Fibroblast of lung (primary cell): ENCODE measurements around the gene KRT16. TPM values are rescaled to one million over a fixed set of nuclear protein-coding genes. Genes with fewer than 3 reads are reported as not detected.
"Not testable (repeated sequence)": the region's sequence is repeated elsewhere in the genome, so short reads cannot be mapped to it uniquely, and the experiment has no call there.

Experiments used
- DNase-seq, 2 donors: peaks; one replicate each; pipeline versions ENCODE4 v3.0.0 to v3.0.0-alpha.2; 2010; ENCODE audit warnings: low read depth in 2 of 2
- H2AFZ ChIP-seq: 2 replicates; pipeline ENCODE4 v1.5.1; 2012; ENCODE audit warnings: low read length, control low read depth, inconsistent platforms
- H3K27ac ChIP-seq: 2 replicates; pipeline ENCODE4 v1.5.1; 2011; ENCODE audit warnings: low read length, control low read depth; ENCODE audit not compliant: insufficient read depth
- H3K27me3 ChIP-seq: 2 replicates; pipeline ENCODE4 v1.5.1; 2011; ENCODE audit warnings: mild to moderate bottlenecking, low read length; ENCODE audit not compliant: control insufficient read depth, insufficient read depth
- H3K36me3 ChIP-seq: 2 replicates; pipeline ENCODE4 v1.5.1; 2011; ENCODE audit warnings: low read length; ENCODE audit not compliant: control insufficient read depth, insufficient read depth
- H3K4me1 ChIP-seq: 2 replicates; pipeline ENCODE4 v1.5.1; 2011; ENCODE audit warnings: low read length; ENCODE audit not compliant: control insufficient read depth, insufficient read depth; ENCODE audit errors: extremely low read depth
- H3K4me2 ChIP-seq: 2 replicates; pipeline ENCODE4 v1.5.1; 2011; ENCODE audit warnings: low read length, control low read depth; ENCODE audit not compliant: insufficient read depth; ENCODE audit errors: extremely low read depth
- H3K4me3 ChIP-seq, 4 experiments: fragments of 200-600 bp in 1 of 4; sonication (generic) in 1 of 4; replicated peaks in 1 of 4; 2 replicates each; pipeline ENCODE4 v1.5.1; 2011 to 2016; ENCODE audit warnings: low read length in 4 of 4, low read depth in 3 of 4, mild to moderate bottlenecking in 3 of 4, control low read depth in 2 of 4, inconsistent platforms in 1 of 4, mixed read lengths in 1 of 4; ENCODE audit not compliant: insufficient read depth in 1 of 4; ENCODE audit errors: control extremely low read depth in 1 of 4
- H3K79me2 ChIP-seq: 2 replicates; pipeline ENCODE4 v1.5.1; 2012; ENCODE audit warnings: mild to moderate bottlenecking, low read length, inconsistent platforms; ENCODE audit not compliant: control insufficient read depth, insufficient read depth
- H3K9ac ChIP-seq: 2 replicates; pipeline ENCODE4 v1.5.1; 2011; ENCODE audit warnings: mild to moderate bottlenecking, low read length, control low read depth; ENCODE audit not compliant: insufficient read depth
- H3K9me3 ChIP-seq: 2 replicates; pipeline ENCODE4 v1.5.1; 2012; ENCODE audit warnings: low read depth, low read length; ENCODE audit not compliant: control insufficient read depth, insufficient read depth
- H4K20me1 ChIP-seq: 2 replicates; pipeline ENCODE4 v1.5.1; 2011; ENCODE audit warnings: low read length; ENCODE audit not compliant: control insufficient read depth, insufficient read depth; ENCODE audit errors: extremely low read depth
- EZH2 ChIP-seq: IDR thresholded peaks from 2 replicates; pipeline ENCODE4 v1.5.1; 2012; ENCODE audit warnings: low read length, control low read depth, mild to moderate bottlenecking; ENCODE audit errors: missing control alignments
- polyA plus RNA-seq, 2 donors: library from polyadenylated mRNA; depleted of rRNA in 1 of 2; stranded (reverse) in 1 of 2; unstranded in 1 of 2; fragments of >200 nt; gene quantifications; 2 replicates each; pipeline ENCODE4 v1.2.1, GENCODE V29; 2011 to 2012; ENCODE audit warnings: missing spikeins in 1 of 2
- total RNA-seq: library from RNA; depleted of rRNA; stranded (reverse); fragments of >200 nt; gene quantifications from 2 replicates; pipeline ENCODE4 v1.2.1, GENCODE V29; 2014
- TF ChIP-seq, protein P1 (sequence below), 2 donors: IDR thresholded peaks in 1 of 2; conservative IDR thresholded peaks in 1 of 2; 1 replicate in 1 of 2; 2 replicates in 1 of 2; pipeline ENCODE4 v1.5.1; 2011 to 2012; ENCODE audit warnings: low read length in 2 of 2, control low read depth in 1 of 2, inconsistent platforms in 1 of 2, low read depth in 1 of 2, mild to moderate bottlenecking in 1 of 2

The KRT16 gene
- total and polyA plus RNA-seq, 2 donors (not counting 1 experiment from before 2014, with no cell fraction given) = 0.09 TPM; not detected in 1

DNA sequence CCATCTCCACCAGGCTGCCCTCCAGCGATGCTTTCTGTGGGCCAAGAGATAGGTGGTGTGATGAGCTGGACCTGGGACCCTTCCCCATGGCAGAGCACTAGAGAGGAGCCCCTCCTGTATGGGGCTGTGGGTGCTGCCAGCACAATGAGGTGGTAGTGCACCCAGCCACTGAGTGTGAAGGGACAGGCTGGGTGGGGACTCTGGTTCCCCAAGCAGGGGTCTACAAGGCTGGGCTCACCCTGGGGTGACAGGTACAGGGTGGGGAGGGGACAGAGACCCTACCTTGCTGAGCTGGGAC is 15.5 kb upstream of the KRT16 start:
- not testable (repeated sequence) for H3K4me2 ChIP-seq, H3K27me3 ChIP-seq, H3K9me3 ChIP-seq

DNA sequence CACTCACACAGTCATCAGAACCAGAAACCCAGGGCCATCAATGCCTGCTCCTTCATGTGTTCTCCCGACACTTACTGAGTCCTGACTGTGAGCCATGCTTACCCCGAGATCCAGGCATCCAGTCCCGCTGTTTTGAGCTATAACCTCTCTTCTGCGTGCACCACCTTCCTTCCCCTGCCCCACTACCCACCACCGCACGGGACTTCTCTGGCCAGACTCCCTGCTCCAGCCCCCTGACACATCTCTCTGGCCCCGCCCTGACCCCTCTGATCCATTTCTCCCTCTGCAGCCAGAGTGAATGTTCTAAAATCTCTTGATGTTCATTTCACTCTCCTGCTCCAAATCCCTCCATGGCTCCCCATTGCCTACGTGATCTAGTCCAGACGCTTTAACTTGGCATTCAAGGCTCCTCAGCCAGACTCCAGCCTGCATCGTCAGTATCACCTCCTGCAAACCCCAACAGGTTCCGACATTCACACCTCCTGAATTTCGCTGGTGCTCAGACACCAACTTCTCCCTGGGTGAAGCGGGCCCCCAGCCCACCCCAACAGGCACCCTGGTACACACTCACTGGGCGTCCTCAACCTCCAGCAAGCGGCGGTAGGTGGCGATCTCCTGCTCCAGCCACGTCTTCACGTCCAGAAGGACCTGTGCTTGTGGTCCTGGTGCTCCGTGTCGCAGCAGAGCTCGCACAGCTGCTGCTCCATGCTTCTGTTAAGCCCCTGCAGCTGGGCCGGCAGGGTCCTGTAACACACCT is 14.9 kb upstream of the KRT16 start:
- DNase-seq = no peak
- H3K4me1 ChIP-seq = no peaks in the 10 kb centered on the region
- no peak overlapping the region for H3K9ac ChIP-seq
- no peaks in the 10 kb centered on the region for H3K9me3 ChIP-seq
- no peak overlapping the region for H3K27ac ChIP-seq
- no peak overlapping the region for H2AFZ ChIP-seq
- no peaks in the 10 kb centered on the region for H3K79me2 ChIP-seq
- no peak overlapping the region for H3K4me2 ChIP-seq
- no peaks in the 10 kb centered on the region for H3K36me3 ChIP-seq
- no peaks in the 10 kb centered on the region for H4K20me1 ChIP-seq
- peaks cover 5% of the 10 kb centered on the region for H3K27me3 ChIP-seq
- no peak for TF ChIP-seq EZH2
- TF ChIP-seq, protein P1, sequence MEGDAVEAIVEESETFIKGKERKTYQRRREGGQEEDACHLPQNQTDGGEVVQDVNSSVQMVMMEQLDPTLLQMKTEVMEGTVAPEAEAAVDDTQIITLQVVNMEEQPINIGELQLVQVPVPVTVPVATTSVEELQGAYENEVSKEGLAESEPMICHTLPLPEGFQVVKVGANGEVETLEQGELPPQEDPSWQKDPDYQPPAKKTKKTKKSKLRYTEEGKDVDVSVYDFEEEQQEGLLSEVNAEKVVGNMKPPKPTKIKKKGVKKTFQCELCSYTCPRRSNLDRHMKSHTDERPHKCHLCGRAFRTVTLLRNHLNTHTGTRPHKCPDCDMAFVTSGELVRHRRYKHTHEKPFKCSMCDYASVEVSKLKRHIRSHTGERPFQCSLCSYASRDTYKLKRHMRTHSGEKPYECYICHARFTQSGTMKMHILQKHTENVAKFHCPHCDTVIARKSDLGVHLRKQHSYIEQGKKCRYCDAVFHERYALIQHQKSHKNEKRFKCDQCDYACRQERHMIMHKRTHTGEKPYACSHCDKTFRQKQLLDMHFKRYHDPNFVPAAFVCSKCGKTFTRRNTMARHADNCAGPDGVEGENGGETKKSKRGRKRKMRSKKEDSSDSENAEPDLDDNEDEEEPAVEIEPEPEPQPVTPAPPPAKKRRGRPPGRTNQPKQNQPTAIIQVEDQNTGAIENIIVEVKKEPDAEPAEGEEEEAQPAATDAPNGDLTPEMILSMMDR (conservative IDR thresholded peaks at IDR 0.05 in 1 of 2, IDR thresholded peaks at IDR 0.05 in 1 of 2; ENCODE audit: low read depth in 1 of 2, low read length in 2 of 2) = no peak
- no peak overlapping the region for H3K4me3 ChIP-seq

More for the DNA sequence above, 15.5 kb upstream of the KRT16 start:
- H3K4me1 ChIP-seq, H3K36me3 ChIP-seq, H4K20me1 ChIP-seq, H2AFZ ChIP-seq, H3K27ac ChIP-seq, DNase-seq, H3K4me3 ChIP-seq, H3K79me2 ChIP-seq, H3K9ac ChIP-seq: not testable (repeated sequence)

DNA sequence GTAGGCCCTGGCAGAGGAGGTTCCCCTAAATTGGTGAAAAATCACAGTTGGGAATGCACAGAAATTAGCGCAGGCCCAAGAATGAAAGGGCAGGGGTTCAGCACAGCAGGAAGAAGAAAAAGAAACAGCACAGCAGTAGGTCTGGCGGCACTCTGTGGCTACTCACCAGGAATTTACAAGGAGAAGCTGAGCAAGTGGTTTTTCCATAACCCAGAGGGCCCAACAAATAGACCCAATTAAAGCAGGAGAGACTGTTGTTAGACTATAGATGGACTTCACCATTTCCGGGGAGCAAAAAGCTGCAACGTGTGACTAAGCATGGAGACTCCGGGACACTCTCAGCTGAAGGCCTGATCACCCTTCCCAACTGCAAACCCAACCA is 14.3 kb upstream of the KRT16 start:
- not testable (repeated sequence) for H3K9ac ChIP-seq, H3K4me1 ChIP-seq, H3K9me3 ChIP-seq, H3K36me3 ChIP-seq, H3K79me2 ChIP-seq, H3K4me3 ChIP-seq, H3K27ac ChIP-seq, H3K4me2 ChIP-seq, H4K20me1 ChIP-seq, H2AFZ ChIP-seq, H3K27me3 ChIP-seq, DNase-seq

DNA sequence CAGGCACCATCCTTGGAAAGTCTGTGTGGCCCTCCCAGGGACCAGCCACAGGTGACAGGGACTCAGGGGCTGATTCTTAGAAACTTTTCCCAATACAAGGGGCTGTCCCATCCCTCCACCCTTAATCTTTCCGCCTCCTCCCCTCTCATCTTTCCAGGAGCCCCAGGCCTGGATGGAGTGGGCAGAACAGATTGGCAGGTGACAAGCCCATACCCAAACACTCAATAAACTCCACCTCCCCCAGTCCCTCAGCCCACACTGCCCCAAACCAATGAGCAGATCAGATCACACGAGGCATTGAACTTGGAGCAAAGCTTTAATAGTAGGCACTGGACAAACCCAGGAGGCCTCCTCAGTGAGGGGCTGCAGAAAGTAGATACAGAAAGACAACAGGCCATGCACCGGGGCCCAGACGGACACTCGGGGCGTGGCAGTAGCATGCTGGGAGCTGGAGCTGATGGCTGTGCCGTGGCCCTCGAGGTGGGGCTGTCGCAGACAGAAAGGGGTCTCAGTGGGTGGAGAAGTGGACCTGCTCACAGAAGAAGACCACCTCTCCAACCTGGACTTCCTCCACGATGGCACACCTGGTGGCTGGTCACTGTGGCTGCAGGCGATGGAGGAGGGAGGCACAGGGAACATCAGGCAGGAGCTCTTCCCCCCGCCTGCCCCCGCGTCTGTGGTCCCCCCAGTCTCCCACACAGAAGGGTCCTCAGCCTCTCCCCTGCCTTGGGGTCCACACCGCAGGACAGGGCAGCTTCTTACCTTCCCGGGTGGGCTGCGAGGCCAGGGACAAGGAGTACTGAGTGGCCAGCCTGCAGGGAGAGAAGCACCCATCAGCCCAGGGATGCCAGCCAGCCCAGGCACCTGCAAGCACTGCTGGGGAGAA is 13.7 kb upstream of the KRT16 start:
- not testable (repeated sequence) for H3K27ac ChIP-seq, H3K9ac ChIP-seq, H3K9me3 ChIP-seq, H3K36me3 ChIP-seq, H3K4me2 ChIP-seq, H3K4me1 ChIP-seq, DNase-seq, H3K4me3 ChIP-seq, H3K79me2 ChIP-seq, H4K20me1 ChIP-seq, H2AFZ ChIP-seq, H3K27me3 ChIP-seq
